A549 (cell line): ENCODE results near the gene DFFB. TPM values are rescaled to one million over a fixed set of nuclear protein-coding genes. Genes with fewer than 3 reads are reported as not detected.

ENCODE experiments used
- ATAC-seq, 2 experiments: fragments of 200-7000 bp in 1 of 2; fragments of >200 bp in 1 of 2; cut with Nextera tagmentation in 1 of 2; cut with Tn5 transposase in 1 of 2; 3 replicates each; pipeline versions ENCODE4 v1.8.0 to v1.9.1; 2018 to 2020; ENCODE audit warnings: mild to moderate bottlenecking in 1 of 2, moderate library complexity in 1 of 2
- CTCF ChIA-PET: fragments of 300-600 bp; sonication (Branson Sonifier 250); formaldehyde crosslinking; extraction: SDS; loops from one replicate; lab custom pipeline; 2021; ENCODE audit warnings: antibody characterized with exemption, inconsistent platforms; lab: Yijun Ruan, JAX
- POLR2A ChIA-PET: fragments of 350-600 bp; formaldehyde crosslinking; extraction: SDS; loops from one replicate; lab custom pipeline; 2021; ENCODE audit warnings: antibody characterized with exemption, inconsistent platforms; lab: Yijun Ruan, JAX
- DNase-seq, 2 experiments: peaks; one replicate each; pipeline versions ENCODE4 v3.0.0 to v3.0.0-alpha.2; 2011 to 2016; ENCODE audit warnings: low read depth in 1 of 2, low spot score in 1 of 2
- FAIRE-seq: peaks from 2 replicates; lab custom pipeline; 2011; peaks lifted over from hg19 to GRCh38; lab: Jason Lieb, UNC
- H3K27ac ChIP-seq, 2 experiments: fragments of >200 bp; sonication (Bioruptor Twin); formaldehyde crosslinking; 3 replicates each; pipeline ENCODE4 v1.5.1; 2016 to 2017
- H3K4me1 ChIP-seq: fragments of >200 bp; sonication (Bioruptor Twin); formaldehyde crosslinking; 3 replicates; pipeline ENCODE4 v1.6.1; 2016
- H3K4me2 ChIP-seq: fragments of >200 bp; sonication (Bioruptor Twin); formaldehyde crosslinking; 3 replicates; pipeline ENCODE4 v1.6.1; 2016
- H3K4me3 ChIP-seq: fragments of >200 bp; sonication (Bioruptor Twin); formaldehyde crosslinking; 3 replicates; pipeline ENCODE4 v1.5.1; 2016
- H3K9me3 ChIP-seq: fragments of >200 bp; sonication (Bioruptor Twin); formaldehyde crosslinking; 3 replicates; pipeline ENCODE4 v1.6.1; 2016
- CBX2 ChIP-seq: fragments of 200-600 bp; sonication (generic); IDR thresholded peaks from 2 replicates; pipeline ENCODE4 v1.6.1; 2016; ENCODE audit warnings: low read depth, mild to moderate bottlenecking, borderline replicate concordance
- CEBPB ChIP-seq, 2 experiments: fragments of >200 bp in 1 of 2; sonication (Bioruptor Twin) in 1 of 2; formaldehyde crosslinking in 1 of 2; IDR thresholded peaks; 2 replicates each; pipeline ENCODE4 v1.6.1; 2012 to 2016
- CHD4 ChIP-seq: fragments of 200-600 bp; sonication (generic); IDR thresholded peaks from 2 replicates; pipeline ENCODE4 v1.6.1; 2016; ENCODE audit warnings: antibody characterized with exemption, mild to moderate bottlenecking, borderline replicate concordance
- GATA3 ChIP-seq: IDR thresholded peaks from 2 replicates; pipeline ENCODE4 v1.6.1; 2012; ENCODE audit warnings: borderline replicate concordance
- HEYL ChIP-seq: fragments of 250-450 bp; sonication (Bioruptor Pico); IDR thresholded peaks from 2 replicates; pipeline ENCODE4 v1.8.0; 2021; ENCODE audit warnings: mild to moderate bottlenecking, moderate library complexity
- JUN ChIP-seq, 2 experiments: fragments of >200 bp; sonication (Bioruptor Twin); formaldehyde crosslinking; IDR thresholded peaks; 2 replicates in 1 of 2; 3 replicates in 1 of 2; pipeline ENCODE4 v1.6.1; 2016 to 2017
- KDM1A ChIP-seq: fragments of 200-600 bp; sonication (generic); IDR thresholded peaks from 2 replicates; pipeline ENCODE4 v1.6.1; 2016; ENCODE audit warnings: low read depth, mild to moderate bottlenecking
- MAFK ChIP-seq: fragments of 450-650 bp; IDR thresholded peaks from 2 replicates; pipeline ENCODE4 v1.6.1; 2014; ENCODE audit not compliant: partially characterized antibody
- NFE2L2 ChIP-seq: fragments of 150-350 bp; conservative IDR thresholded peaks from 2 replicates; pipeline ENCODE4 v1.6.1; 2014; ENCODE audit warnings: low read length
- NPAS2 ChIP-seq: fragments of 250-450 bp; sonication (Bioruptor Pico); IDR thresholded peaks from 2 replicates; pipeline ENCODE4 v1.8.0; 2022; ENCODE audit warnings: mild to moderate bottlenecking, moderate library complexity, borderline replicate concordance
- NR3C1 ChIP-seq: fragments of >200 bp; sonication (Bioruptor Twin); formaldehyde crosslinking; IDR thresholded peaks from 3 replicates; pipeline ENCODE4 v1.6.1; 2017
- PHF8 ChIP-seq: fragments of 200-600 bp; sonication (generic); IDR thresholded peaks from 2 replicates; pipeline ENCODE4 v1.6.1; 2016; ENCODE audit warnings: low read depth, mild to moderate bottlenecking, antibody characterized with exemption, moderate library complexity, borderline replicate concordance
- RAD21 ChIP-seq, 2 experiments: fragments of >200 bp in 1 of 2; sonication (Bioruptor Twin) in 1 of 2; formaldehyde crosslinking in 1 of 2; IDR thresholded peaks in 1 of 2; conservative IDR thresholded peaks in 1 of 2; 2 replicates in 1 of 2; 3 replicates in 1 of 2; pipeline ENCODE4 v1.6.1; 2012 to 2018; ENCODE audit warnings: inconsistent platforms in 1 of 2
- RNF2 ChIP-seq: fragments of 200-600 bp; sonication (generic); IDR thresholded peaks from 2 replicates; pipeline ENCODE4 v1.6.1; 2016; ENCODE audit warnings: low read depth, mild to moderate bottlenecking, antibody characterized with exemption, moderate library complexity, borderline replicate concordance
- SREBF2 ChIP-seq: fragments of 450-650 bp; IDR thresholded peaks from 2 replicates; pipeline ENCODE4 v1.6.1; 2014; ENCODE audit warnings: mild to moderate bottlenecking, moderate library complexity
- TP53 ChIP-seq: fragments of 250-450 bp; sonication (Bioruptor Pico); IDR thresholded peaks from 2 replicates; pipeline ENCODE4 v1.5.0; 2021; ENCODE audit warnings: mild to moderate bottlenecking, moderate library complexity
- ZC3H11A ChIP-seq: fragments of 450-650 bp; IDR thresholded peaks from 2 replicates; pipeline ENCODE4 v1.6.1; 2014; ENCODE audit warnings: antibody characterized with exemption, mild to moderate bottlenecking
- ZNF302 ChIP-seq: fragments of 250-450 bp; sonication (Bioruptor Pico); IDR thresholded peaks from 2 replicates; pipeline ENCODE4 v1.9.0; 2021; ENCODE audit warnings: inconsistent platforms, mild to moderate bottlenecking, moderate library complexity
- WGBS: methylation state at CpG from one replicate; pipeline ENCODE4 v1.1.6; 2017; ENCODE audit errors: missing lambda C conversion rate; 5-methylcytosine and 5-hydroxymethylcytosine counted together
- polyA plus RNA-seq, 4 experiments: library from polyadenylated mRNA; depleted of rRNA in 3 of 4; stranded (reverse); fragments of >200 nt; fragmentation: RNase III in 1 of 4; extraction: RNeasy Plus Mini Kit Qiagen cat#74134 plus additional on column Dnase treatment in 1 of 4; gene quantifications; 2 replicates in 3 of 4; 3 replicates in 1 of 4; pipeline ENCODE4 v1.2.3, GENCODE V29; 2011 to 2017
- TF ChIP-seq, protein P1 (sequence below): fragments of 200-600 bp; sonication (generic); IDR thresholded peaks from 2 replicates; pipeline ENCODE4 v1.6.1; 2016; ENCODE audit warnings: antibody characterized with exemption, mild to moderate bottlenecking, moderate library complexity
- TF ChIP-seq, protein P2 (sequence below): IDR thresholded peaks from 2 replicates; pipeline ENCODE4 v1.6.1; 2012
- TF ChIP-seq, protein P3 (sequence below): fragments of >200 bp; sonication (Bioruptor Twin); formaldehyde crosslinking; IDR thresholded peaks from 3 replicates; pipeline ENCODE4 v1.6.1; 2016
- TF ChIP-seq, protein P4 (sequence below): fragments of 250-450 bp; sonication (Bioruptor Pico); IDR thresholded peaks from 2 replicates; pipeline ENCODE4 v1.5.0; 2021; ENCODE audit warnings: mild to moderate bottlenecking, moderate library complexity, borderline replicate concordance

Gene DFFB
- polyA plus RNA-seq, 2 of the 4 experiments (the other 2 are of a cell fraction) = 2.5 to 3.7 TPM

DNA sequence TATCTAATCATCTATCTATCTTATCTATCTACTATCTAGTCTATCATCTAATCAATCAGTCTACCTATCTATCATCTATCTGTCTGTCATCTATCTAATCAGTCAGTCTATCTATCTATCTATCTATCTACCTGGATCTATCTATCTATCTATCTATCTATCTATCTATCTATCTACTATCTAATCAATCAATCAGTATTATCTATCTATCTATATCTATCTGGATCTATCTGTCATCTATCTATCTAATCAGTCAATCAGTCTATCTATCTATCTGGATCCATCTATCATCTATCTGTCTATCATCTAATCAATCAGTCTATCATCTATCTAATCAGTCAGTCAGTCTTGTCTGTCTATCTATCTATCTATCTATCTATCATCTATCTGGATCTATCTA is 69.7 kb downstream of the DFFB start:
- no peak for FAIRE-seq
- ATAC-seq = no peak
- no peak overlapping the region for H3K27ac ChIP-seq
- TF ChIP-seq GATA3 (no peak), NPAS2 (CRISPR knock-in tag) (no peak), MAFK (no peak), ZNF302 (CRISPR knock-in tag) (no peak), KDM1A (no peak)
- TF ChIP-seq, protein P1, sequence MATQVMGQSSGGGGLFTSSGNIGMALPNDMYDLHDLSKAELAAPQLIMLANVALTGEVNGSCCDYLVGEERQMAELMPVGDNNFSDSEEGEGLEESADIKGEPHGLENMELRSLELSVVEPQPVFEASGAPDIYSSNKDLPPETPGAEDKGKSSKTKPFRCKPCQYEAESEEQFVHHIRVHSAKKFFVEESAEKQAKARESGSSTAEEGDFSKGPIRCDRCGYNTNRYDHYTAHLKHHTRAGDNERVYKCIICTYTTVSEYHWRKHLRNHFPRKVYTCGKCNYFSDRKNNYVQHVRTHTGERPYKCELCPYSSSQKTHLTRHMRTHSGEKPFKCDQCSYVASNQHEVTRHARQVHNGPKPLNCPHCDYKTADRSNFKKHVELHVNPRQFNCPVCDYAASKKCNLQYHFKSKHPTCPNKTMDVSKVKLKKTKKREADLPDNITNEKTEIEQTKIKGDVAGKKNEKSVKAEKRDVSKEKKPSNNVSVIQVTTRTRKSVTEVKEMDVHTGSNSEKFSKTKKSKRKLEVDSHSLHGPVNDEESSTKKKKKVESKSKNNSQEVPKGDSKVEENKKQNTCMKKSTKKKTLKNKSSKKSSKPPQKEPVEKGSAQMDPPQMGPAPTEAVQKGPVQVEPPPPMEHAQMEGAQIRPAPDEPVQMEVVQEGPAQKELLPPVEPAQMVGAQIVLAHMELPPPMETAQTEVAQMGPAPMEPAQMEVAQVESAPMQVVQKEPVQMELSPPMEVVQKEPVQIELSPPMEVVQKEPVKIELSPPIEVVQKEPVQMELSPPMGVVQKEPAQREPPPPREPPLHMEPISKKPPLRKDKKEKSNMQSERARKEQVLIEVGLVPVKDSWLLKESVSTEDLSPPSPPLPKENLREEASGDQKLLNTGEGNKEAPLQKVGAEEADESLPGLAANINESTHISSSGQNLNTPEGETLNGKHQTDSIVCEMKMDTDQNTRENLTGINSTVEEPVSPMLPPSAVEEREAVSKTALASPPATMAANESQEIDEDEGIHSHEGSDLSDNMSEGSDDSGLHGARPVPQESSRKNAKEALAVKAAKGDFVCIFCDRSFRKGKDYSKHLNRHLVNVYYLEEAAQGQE = no peak
- no peaks in the 10 kb centered on the region; the same call in 2 of the 3 replicates for H3K9me3 ChIP-seq
- H3K4me1 ChIP-seq = peaks cover 12% of the 10 kb centered on the region; the same call in 1 of the 3 replicates
- ChIA-PET POLR2A (no interaction called here), CTCF (no interaction called here)
- no peak for DNase-seq
- no peak overlapping the region for H3K4me3 ChIP-seq
- no peak overlapping the region for H3K4me2 ChIP-seq

DNA sequence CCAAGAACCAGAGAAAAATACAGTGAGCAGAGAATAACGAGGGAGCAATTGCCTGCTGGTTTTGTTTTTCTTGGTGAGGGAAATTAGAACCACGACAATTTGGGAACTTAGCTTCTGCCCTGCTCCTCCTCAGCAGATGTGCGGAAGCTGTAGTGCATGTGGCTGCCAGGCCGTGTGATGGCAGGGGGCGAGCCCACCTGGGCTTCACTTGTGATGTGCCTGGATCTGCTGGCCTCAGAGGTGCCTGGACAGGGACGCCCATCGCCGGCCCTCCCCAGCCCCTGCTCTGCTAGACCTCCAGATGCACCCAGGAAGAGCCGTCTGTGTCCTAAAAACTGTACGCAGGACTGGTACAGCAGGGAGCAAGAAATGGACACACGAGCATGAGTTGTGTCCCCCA is 71.3 kb downstream of the DFFB start:
- TF ChIP-seq KDM1A (no peak), PHF8 (no peak), ZC3H11A (no peak), NFE2L2 (no peak), CBX2 (no peak), RNF2 (no peak)
- DNase-seq (no peak), ATAC-seq (no peak; a peak in 1 of 6 replicates), FAIRE-seq (no peak)
- ChIA-PET CTCF (no interaction called here), POLR2A (no interaction called here)
- Histone ChIP-seq H3K4me2 (no peak overlapping the region), H3K4me1 (peaks cover 12% of the 10 kb centered on the region; the same call in 1 of the 3 replicates), H3K9me3 (no peaks in the 10 kb centered on the region; the same call in 2 of the 3 replicates), H3K27ac (no peak overlapping the region), H3K4me3 (no peak overlapping the region)
- WGBS = 53% methylated on average over 10 of the region's 11 CpGs

DNA sequence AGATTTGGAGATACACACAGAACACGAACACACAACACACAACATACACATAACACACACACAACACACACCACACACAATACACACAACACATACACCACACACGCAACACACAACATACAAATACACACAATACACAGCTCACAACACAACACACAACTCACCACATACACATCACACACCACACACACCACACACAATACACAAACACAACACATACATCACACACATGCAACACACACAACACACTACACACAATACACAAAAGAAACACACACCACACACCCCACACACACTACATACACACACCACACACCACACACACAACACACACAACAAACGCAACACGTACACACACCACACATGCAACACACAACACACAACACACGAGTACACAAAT is 71.8 kb downstream of the DFFB start:
- H3K4me2 ChIP-seq = no peak overlapping the region
- POLR2A ChIA-PET = no interaction called here
- no peak for DNase-seq
- WGBS = 59% methylated on average over 5 of the region's 5 CpGs
- no peak for FAIRE-seq
- H3K27ac ChIP-seq = no peak overlapping the region
- H3K4me1 ChIP-seq = peaks cover 11% of the 10 kb centered on the region; the same call in 1 of the 3 replicates
- H3K4me3 ChIP-seq = no peak overlapping the region
- CTCF ChIA-PET = no interaction called here
- TF ChIP-seq TP53 = no peak
- no peak for TF ChIP-seq CEBPB (IDR thresholded peaks at IDR 0.05)
- no peak for ATAC-seq
- H3K9me3 ChIP-seq = no peaks in the 10 kb centered on the region; the same call in 2 of the 3 replicates

DNA sequence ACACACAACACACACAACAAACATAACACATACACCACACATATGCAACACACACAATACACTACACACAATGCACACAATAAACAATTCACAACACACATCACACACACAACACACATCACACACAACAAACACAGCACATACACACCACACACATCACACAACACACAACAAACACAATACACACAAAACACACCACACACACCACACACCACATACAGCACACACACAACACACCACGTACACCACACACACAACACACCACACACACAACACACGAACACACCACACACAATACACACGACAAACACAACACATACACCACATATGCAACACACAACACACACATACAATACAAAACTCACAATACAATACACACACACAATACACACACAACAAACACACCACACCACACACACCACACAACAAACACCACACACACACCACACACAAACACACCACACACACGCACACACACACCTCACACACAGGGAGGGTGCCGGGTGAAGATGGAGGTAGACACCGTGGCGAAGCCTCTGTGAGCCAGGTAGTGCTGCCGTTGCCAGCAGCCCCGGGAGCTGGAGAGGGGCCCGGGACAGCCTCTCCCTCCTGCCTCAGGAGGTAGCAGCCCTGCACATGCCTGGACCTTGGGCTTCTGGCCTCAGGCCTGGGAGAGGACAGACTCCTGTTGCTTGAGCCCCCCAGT is 73.2 kb downstream of the DFFB start:
- H3K27ac ChIP-seq = no peak overlapping the region
- ChIA-PET CTCF (no interaction called here), POLR2A (no interaction called here)
- no peak for DNase-seq
- H3K4me2 ChIP-seq = no peak overlapping the region
- no peak overlapping the region for H3K4me3 ChIP-seq
- H3K9me3 ChIP-seq = no peaks in the 10 kb centered on the region; the same call in 2 of the 3 replicates
- 41% methylated on average over 5 of the region's 10 CpGs for WGBS
- ATAC-seq = no peak; a peak in 1 of 6 replicates
- FAIRE-seq = no peak
- H3K4me1 ChIP-seq = no peaks in the 10 kb centered on the region; the same call in 2 of the 3 replicates
- no peak for TF ChIP-seq NPAS2 (CRISPR knock-in tag)
- no peak for TF ChIP-seq MAFK
- TF ChIP-seq, protein P2, sequence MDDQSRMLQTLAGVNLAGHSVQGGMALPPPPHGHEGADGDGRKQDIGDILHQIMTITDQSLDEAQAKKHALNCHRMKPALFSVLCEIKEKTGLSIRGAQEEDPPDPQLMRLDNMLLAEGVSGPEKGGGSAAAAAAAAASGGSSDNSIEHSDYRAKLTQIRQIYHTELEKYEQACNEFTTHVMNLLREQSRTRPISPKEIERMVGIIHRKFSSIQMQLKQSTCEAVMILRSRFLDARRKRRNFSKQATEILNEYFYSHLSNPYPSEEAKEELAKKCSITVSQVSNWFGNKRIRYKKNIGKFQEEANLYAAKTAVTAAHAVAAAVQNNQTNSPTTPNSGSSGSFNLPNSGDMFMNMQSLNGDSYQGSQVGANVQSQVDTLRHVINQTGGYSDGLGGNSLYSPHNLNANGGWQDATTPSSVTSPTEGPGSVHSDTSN = no peak
- TF ChIP-seq KDM1A = no peak
- no peak for TF ChIP-seq JUN (IDR thresholded peaks at IDR 0.05)
- TF ChIP-seq, protein P3, sequence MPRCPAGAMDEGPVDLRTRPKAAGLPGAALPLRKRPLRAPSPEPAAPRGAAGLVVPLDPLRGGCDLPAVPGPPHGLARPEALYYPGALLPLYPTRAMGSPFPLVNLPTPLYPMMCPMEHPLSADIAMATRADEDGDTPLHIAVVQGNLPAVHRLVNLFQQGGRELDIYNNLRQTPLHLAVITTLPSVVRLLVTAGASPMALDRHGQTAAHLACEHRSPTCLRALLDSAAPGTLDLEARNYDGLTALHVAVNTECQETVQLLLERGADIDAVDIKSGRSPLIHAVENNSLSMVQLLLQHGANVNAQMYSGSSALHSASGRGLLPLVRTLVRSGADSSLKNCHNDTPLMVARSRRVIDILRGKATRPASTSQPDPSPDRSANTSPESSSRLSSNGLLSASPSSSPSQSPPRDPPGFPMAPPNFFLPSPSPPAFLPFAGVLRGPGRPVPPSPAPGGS = no peak
- TF ChIP-seq SREBF2 = no peak
- TF ChIP-seq, protein P4, sequence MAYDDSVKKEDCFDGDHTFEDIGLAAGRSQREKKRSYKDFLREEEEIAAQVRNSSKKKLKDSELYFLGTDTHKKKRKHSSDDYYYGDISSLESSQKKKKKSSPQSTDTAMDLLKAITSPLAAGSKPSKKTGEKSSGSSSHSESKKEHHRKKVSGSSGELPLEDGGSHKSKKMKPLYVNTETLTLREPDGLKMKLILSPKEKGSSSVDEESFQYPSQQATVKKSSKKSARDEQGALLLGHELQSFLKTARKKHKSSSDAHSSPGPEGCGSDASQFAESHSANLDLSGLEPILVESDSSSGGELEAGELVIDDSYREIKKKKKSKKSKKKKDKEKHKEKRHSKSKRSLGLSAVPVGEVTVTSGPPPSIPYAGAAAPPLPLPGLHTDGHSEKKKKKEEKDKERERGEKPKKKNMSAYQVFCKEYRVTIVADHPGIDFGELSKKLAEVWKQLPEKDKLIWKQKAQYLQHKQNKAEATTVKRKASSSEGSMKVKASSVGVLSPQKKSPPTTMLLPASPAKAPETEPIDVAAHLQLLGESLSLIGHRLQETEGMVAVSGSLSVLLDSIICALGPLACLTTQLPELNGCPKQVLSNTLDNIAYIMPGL = no peak
- TF ChIP-seq RAD21 (conservative IDR thresholded peaks at IDR 0.05 in 1 of 2, IDR thresholded peaks at IDR 0.05 in 1 of 2) = no peak
- TF ChIP-seq HEYL (CRISPR knock-in tag) = no peak
- no peak for TF ChIP-seq CHD4
- TF ChIP-seq NR3C1 = no peak
